Posterior cingulate gyrus (tissue), 11 donors: ENCODE measurements around the gene ERICH3.

Source experiments
- DNase-seq, 10 donors: peaks; one replicate each; pipeline versions ENCODE4 v3.0.0 to v3.0.0-alpha.2; 2020 to 2021; ENCODE audit warnings: mixed read lengths in 3 of 10
- intact Hi-C: fragments of 100-400 bp; cut with DNase I; formaldehyde crosslinking; loops from one replicate; pipeline ENCODE4 v1.15.1; 2023

ERICH3 gene

DNA sequence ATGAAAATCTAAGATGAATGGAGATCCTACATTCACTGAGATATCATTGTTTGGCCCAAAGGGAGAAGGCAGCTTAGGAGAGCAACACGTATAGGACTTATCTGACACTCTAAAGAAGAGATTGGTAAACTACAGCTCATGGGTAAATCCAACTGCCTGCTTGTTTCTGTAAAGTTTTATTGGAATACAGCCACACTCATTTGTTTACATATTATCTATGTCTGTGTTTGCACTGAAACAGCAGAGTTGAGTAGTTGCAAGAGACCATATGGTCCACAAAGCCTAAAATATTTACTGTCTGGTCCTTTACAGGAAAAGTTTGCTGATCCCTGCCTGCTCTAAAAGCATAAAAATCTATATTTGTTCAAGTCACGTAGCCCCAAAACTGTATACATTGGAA, 146.9 kb downstream of the ERICH3 start:
- DNase-seq = no peak
- intact Hi-C loops = no loop called here

DNA sequence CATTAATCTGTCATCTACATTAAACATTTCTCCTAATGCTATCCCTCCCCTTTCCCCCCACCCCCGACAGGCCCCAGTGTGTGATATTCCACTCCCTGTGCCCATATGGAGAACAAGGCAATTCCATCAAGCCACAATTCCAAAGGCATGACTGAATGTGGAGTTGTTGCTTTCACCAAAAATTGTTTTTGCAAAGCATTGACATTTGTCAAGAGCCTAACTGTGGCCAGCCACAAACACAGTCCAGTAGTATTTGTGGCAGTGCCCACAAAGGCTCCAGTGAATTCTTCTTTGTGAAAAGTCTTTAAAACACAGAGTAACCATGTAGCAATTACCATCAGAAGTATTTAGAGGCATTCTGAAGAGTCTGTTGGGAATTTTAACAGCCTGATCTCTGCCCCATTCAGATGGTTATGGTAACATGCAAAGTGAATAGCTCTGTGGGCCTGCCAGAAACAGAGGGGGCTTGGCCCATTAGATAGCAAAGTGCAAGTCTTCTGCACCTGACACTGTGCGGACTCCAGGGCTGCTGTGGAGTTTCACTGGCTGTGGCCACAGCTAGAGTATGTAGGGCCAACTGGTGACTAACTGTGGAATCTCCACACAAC, 149.6 kb downstream of the ERICH3 start:
- DNase-seq = no peak
- intact Hi-C loops = no loop called here

DNA sequence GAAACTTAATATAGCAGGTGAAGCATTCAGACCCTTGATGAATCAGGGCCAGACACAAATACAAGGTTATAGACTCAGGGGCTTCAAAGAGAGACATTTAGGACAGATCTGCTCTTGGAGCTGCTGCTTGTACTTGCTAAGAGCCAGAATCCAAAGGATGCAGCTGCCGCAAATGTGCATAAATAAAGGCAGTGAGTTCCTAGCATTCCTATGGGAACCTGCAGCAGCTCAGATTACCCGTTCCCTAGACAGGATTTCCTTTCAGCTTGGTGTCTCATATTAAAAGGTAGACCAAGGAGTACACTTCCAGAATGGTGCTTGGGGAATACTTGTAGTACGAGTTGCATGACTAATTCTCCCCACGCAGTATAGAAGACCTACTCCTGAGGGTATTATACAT, 151.4 kb downstream of the ERICH3 start:
- no peak for DNase-seq
- intact Hi-C loops = no loop called here
